GM21390 (cell line): ENCODE results near the gene KRT74.

ENCODE experiments used
- ATAC-seq: cut with Tn5 transposase; IDR thresholded peaks from one replicate; pipeline ENCODE4 v1.9.1; 2021; ENCODE audit not compliant: unreplicated experiment

The KRT74 gene

GRCh38 chr12:52573743-52574142, at the start of gene KRT74:
Gene KRT74 (minus strand): TSS chr12:52573843. CDS start chr12:52573777, 66 bp downstream.
- no peak for ATAC-seq

DNA sequence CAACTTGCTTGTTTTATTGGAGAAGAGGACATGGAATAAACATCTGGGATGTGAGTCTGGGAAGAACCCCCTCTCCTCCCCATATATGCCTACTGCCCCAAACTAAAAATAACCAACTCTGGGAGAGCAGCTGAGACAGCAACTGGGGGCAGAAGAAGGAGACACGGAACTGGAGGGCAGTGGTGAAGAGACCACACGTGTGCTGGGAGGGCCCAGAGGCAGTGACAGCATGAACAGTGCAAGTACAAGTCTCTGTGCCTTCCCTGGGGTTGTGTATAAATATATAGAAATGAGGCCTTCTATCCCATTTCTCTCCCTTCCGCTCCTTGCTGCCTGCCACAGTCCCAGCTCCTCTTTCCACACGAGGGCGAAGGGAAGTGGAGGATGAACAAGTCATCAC, 48.7 kb upstream of the KRT74 start:
- ATAC-seq: no peak

DNA sequence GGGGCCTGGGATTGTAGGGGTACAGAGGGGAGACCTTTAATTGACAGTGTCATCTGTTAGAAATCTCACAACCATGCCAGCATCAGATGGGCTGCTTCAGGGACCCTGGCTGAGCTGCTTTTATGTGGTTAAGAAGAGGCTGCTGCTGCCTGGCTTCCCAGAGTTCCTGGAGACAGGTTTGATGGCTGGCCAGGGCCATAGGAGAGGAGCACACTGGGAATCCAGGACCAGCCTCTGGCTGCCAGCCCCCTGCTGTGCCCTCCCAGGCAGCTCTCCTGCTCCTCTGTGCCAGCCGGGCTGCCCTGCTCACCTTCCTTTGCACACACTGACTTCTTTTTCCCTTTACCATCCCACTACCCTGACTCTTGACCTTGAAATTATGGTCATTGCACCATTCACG, 45.2 kb upstream of the KRT74 start:
- ATAC-seq: no peak

GRCh38 chr12:52618216-52618615, 44.6 kb upstream of the KRT74 start, which contains the start of gene KRT73:
Gene KRT73 (minus strand): TSS chr12:52618559. CDS start chr12:52618524, 35 bp downstream.
- no peak for ATAC-seq

GRCh38 chr12:52617403-52617785, 43.8 kb upstream of the KRT74 start:
- ATAC-seq: no peak

DNA sequence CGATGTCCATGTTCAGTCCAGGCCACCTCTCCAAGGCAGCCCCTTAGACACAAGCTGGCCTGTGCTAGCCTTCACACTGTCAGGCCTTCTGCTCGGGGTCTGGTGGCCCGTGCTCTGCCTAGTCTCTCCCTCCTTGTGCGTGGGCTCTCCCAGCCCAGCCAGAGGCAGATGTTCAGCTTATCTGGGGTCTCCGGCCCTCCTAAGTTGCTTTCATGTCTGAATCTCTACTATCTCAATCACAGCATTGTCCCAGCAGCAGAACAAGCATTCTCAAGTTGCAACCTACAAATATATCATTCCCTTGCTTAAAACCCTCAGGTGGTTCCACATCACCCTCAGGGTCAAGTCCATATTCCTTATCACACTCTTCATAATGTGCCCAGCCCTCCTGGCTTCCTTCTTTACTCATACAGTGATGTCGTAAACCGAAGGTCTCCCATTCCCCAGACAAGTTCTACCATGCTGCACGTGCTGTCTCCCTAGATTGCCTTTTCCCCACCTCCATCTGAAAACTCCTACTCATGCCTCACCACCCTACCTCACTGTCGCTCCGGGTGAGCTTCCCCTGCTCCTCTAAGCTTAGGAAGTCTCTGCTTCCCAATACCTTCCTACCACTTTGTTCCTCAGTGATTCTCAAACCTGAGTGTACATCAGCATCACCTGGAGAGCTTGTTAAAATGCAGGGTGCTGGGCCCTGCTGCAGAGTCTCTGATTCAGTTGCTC, 43.2 kb upstream of the KRT74 start:
- ATAC-seq: no peak

- ATAC-seq: no peak
Measured at GRCh38 chr12:52615912-52616311, 42.3 kb upstream of the KRT74 start.

- no peak for ATAC-seq
Measured at GRCh38 chr12:52615208-52615868, 41.7 kb upstream of the KRT74 start.

- no peak for ATAC-seq
Measured at GRCh38 chr12:52614381-52615207, 41.0 kb upstream of the KRT74 start.

DNA sequence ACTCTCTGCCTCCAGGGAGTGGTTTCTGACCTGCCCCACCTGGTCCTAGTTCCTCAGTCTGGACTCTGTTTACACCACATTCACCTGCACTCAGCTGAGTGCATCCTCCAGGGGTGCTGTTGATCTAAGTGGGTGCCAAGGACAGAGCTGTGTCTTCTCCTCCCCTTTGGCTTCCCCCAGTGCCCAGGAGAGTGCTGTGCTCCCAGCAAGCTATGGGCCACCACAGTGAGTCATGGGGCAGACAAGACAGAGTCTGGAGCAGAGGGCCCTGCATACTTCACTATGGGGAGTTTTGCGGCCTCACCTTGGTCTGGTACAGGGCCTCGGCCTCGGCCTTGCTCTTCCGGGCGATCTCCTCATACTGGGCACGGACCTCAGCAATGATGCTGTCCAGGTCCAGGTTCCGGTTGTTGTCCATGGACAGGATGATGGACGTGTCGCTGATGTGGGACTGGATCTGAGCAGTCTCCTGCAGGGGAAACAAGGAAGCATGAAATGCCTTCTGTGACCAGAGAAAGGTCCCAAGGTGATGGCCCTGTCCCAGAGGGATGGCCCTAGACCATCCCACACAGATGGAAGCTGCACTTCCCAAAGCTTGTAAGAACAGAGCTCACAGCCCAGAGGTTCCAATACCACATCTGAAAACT, 39.9 kb upstream of the KRT74 start:
- no peak for ATAC-seq

GRCh38 chr12:52612431-52613383, 39.1 kb upstream of the KRT74 start:
- ATAC-seq: no peak

DNA sequence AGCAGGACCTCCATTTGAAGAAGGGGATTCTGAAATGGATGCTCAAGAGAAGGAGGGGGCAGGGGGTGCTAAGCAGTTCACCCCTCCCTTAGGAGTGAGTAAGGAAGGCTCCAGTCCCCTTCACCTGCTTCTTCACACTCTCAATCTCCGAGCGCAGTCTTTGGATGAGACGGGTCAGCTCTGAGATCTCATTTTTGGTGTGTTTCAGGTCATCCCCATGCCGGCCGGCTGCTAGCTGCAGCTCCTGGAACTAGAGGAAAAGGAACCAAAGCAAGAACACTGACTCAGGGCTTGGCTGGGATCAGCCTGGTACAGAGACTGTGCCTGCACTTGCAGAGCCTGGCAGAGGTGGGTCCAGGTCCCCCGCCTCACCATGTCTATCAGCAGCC, 37.4 kb upstream of the KRT74 start:
- no peak for ATAC-seq

DNA sequence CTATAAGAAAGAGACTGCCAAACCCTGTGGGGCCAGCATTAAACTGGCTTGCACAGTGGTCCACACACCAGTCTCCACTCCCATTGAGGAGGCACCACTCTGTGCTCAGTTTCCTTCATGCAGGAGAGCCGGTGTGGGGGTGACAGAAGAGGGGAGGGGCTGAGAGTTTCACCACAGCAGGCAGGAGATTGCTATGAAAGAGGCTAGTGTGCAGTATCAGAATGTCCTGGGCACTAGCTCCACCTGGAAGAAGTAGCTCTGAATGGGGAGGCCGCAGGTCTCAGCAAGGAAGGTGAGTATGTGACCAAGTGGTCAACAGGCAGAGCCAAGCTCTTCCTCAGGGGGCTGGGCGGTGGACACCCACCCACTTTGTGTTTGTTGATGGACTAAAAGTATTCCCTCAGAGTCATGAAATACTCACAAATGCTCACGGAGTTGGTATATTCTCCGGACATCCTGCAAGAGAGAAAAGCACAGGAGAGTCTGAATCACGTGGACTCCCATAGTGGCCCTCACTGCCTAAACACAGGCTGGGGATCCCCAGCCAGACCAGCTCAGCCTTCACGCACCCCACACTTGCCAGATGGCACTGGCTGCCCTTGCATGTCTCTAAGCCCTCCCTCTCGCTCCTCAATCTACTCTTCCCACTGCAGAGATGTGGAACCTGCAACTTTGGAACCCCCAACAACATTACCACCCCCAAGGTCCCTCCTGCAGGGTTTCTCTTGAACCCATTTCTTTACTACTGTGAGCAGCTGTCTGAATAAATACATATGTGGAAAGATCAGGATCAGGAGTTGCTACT, 35.4 kb upstream of the KRT74 start:
- ATAC-seq: no peak

GRCh38 chr12:52608161-52608560, 34.5 kb upstream of the KRT74 start:
- no peak for ATAC-seq

DNA sequence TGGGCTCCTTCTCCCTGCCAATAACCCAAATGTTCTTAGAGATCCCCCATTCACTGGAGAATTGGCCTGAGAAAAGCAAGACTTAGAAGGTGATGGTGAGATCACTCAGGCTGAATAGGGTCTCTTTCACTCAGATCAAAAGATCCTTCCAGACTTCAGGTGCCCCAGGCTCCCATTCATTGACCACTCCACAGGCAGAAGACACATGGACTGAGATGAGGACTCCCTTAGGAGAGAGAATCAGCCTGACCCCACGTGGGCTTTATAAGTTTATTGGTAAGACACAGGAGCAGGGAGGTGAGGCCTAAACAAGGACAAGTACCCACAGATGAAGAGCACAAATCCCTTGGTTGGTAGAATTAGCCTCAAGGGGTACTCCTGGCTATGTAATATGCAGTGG, 33.7 kb upstream of the KRT74 start:
- no peak for ATAC-seq

GRCh38 chr12:52606581-52607218, 33.1 kb upstream of the KRT74 start:
- ATAC-seq: no peak

DNA sequence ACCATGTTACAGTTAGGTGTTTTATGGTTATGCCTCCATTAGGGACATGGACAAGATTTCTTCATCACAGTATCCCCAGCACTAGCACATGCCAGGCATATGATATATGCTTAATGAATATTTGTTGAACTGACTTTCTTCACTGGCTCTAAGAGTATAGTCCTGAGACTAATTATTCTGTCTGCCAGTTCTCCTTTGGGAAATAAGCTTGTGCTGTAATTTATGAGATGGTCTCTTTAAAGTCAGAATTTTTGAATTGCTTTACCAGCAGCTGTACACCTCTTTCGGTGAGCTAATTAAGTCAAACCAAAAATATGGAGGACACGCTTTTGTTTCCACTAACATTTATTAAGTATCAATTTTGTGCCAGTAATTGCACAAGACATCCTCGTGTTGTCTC, 32.5 kb upstream of the KRT74 start:
- no peak for ATAC-seq

DNA sequence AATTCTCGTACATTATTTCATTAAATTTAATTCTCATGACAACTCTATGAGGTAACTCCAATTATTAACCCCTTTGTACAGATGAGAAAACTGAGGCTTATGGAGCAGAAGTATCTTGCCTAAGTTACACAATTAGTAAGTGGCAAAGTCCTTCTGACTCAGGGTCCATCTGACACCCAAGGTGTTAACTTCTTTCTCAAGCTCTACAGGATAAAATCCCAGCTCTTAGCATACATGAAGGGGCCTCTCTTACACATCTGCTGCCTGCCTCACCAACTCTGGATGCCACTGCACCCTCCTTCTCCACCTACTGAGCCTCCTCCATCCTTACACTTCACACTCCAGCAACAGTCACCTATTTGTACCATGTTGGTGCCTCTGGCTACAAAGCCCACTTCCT, 31.9 kb upstream of the KRT74 start:
- no peak for ATAC-seq

DNA sequence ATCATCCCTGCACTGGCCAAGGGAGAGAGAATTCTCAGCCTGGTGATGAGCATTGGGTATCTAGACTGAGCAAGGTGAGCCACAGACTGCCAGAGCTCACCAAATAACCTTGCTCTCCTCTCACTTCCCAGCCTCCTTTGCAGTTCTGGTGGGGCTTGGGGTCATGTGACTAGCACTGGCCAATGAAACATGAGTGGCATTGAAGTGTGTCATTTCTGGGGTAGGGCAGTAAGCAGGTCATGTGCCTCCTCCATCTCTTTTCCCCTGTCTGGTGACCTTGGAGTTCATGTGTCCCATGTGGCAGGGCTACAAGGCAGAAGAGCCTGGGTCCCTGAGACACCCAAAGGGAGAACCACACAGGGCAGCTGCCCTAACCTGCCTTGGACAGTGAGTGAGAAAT, 31.2 kb upstream of the KRT74 start:
- ATAC-seq: no peak
